Osteoblast (primary cell): ENCODE data around the gene ELP4. TPM values are rescaled to one million over a fixed set of nuclear protein-coding genes. Genes with fewer than 3 reads are reported as not detected.

ENCODE experiments used
- DNase-seq: peaks from one replicate; pipeline ENCODE4 v3.0.0; 2011; ENCODE audit warnings: low spot score, mixed read lengths; ENCODE audit not compliant: insufficient read length; ENCODE audit errors: missing footprints
- H2AFZ ChIP-seq: 2 replicates; pipeline ENCODE4 v1.6.0; 2011; ENCODE audit warnings: mild to moderate bottlenecking, low read length
- H3K27ac ChIP-seq: 2 replicates; pipeline ENCODE4 v1.5.1; 2011; ENCODE audit warnings: mild to moderate bottlenecking, low read depth, low read length, moderate library complexity
- H3K27me3 ChIP-seq: 2 replicates; pipeline ENCODE4 v1.6.0; 2012; ENCODE audit warnings: mild to moderate bottlenecking, control low read depth, inconsistent platforms, low read length, moderate library complexity; ENCODE audit not compliant: insufficient read depth
- H3K36me3 ChIP-seq: 2 replicates; pipeline ENCODE4 v1.5.1; 2011; ENCODE audit warnings: mild to moderate bottlenecking, low read length, control low read depth, moderate library complexity; ENCODE audit not compliant: insufficient read depth
- H3K4me1 ChIP-seq: 2 replicates; pipeline ENCODE4 v1.5.1; 2011; ENCODE audit warnings: mild to moderate bottlenecking, low read length, control low read depth, moderate library complexity; ENCODE audit not compliant: insufficient read depth
- H3K4me2 ChIP-seq: 2 replicates; pipeline ENCODE4 v1.6.0; 2011; ENCODE audit warnings: mild to moderate bottlenecking, low read length; ENCODE audit not compliant: insufficient read depth
- H3K4me3 ChIP-seq: fragments of 200-600 bp; sonication (generic); 3 replicates; pipeline ENCODE4 v1.5.1; 2012; ENCODE audit warnings: mild to moderate bottlenecking, low read length, inconsistent platforms; ENCODE audit not compliant: insufficient read depth
- H3K79me2 ChIP-seq: 2 replicates; pipeline ENCODE4 v1.6.0; 2012; ENCODE audit warnings: mild to moderate bottlenecking, low read length, control low read depth, inconsistent platforms; ENCODE audit not compliant: insufficient read depth
- H3K9me3 ChIP-seq: 2 replicates; pipeline ENCODE4 v1.5.1; 2011; ENCODE audit warnings: low read depth, low read length, control low read depth
- H4K20me1 ChIP-seq: 2 replicates; pipeline ENCODE4 v1.6.0; 2012; ENCODE audit warnings: mild to moderate bottlenecking, low read length, control low read depth; ENCODE audit not compliant: insufficient read depth
- total RNA-seq: library from RNA; depleted of rRNA; stranded (reverse); fragments of >200 nt; gene quantifications from 2 replicates; pipeline ENCODE4 v1.2.3, GENCODE V29; 2012
- TF ChIP-seq, protein P1 (sequence below): IDR thresholded peaks from 2 replicates; pipeline ENCODE4 v1.5.1; 2011; ENCODE audit warnings: mild to moderate bottlenecking, low read depth, low read length, moderate library complexity; ENCODE audit errors: extremely low read depth

ELP4 gene
- total RNA-seq, 1 donor = 16.3 TPM

DNA sequence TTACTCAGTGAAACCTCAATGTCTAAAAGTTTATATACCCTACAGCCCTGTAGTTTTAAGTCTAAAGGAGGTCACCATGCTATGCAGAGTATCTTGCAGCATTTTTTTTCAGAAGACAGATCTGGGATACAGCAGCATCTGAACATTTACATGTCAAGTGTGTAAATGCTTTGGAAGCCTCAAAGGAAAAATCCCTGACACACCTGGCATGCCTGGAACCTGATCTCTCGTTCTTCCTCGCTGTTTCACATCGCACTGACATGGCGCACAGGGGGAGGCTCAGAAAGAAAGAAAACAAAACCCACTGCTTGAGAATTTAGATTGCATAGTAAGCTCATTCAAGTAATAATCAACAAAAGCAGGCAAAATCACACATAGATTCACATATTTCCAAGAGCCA lies 270.5 kb downstream of the ELP4 start:
- H3K27ac ChIP-seq = no peak overlapping the region

DNA sequence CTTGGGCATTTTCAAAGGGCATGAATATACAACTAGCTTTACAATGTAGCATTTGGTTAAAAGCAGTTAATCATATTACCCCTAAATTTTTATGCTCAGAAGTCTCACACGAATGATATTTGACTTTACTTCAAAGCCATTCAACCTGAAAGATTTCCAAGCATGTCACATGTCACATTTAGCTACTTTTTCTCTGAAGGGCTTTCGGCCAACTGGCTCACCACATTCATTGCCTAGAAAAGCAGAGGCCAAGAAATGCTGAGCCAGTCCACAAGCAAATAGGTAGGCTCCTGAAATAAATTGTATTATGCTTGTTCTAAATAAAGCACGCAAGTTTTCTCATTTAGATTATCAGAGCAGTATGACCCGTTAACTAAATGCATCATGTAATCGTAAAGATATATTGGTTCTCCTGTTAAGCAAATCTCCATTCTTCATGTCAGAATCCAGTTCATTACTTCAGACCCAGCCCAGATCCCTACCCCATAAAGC lies 271.0 kb downstream of the ELP4 start:
- Histone ChIP-seq H4K20me1 (no peaks in the 10 kb centered on the region), H3K4me2 (no peak overlapping the region), H3K4me3 (no peak overlapping the region), H3K4me1 (peaks cover 14% of the 10 kb centered on the region), H3K36me3 (no peaks in the 10 kb centered on the region), H3K27ac (no peak overlapping the region), H3K27me3 (no peaks in the 10 kb centered on the region), H3K9me3 (no peaks in the 10 kb centered on the region), H2AFZ (no peak overlapping the region), H3K79me2 (no peaks in the 10 kb centered on the region)
- no peak for DNase-seq
- TF ChIP-seq, protein P1, sequence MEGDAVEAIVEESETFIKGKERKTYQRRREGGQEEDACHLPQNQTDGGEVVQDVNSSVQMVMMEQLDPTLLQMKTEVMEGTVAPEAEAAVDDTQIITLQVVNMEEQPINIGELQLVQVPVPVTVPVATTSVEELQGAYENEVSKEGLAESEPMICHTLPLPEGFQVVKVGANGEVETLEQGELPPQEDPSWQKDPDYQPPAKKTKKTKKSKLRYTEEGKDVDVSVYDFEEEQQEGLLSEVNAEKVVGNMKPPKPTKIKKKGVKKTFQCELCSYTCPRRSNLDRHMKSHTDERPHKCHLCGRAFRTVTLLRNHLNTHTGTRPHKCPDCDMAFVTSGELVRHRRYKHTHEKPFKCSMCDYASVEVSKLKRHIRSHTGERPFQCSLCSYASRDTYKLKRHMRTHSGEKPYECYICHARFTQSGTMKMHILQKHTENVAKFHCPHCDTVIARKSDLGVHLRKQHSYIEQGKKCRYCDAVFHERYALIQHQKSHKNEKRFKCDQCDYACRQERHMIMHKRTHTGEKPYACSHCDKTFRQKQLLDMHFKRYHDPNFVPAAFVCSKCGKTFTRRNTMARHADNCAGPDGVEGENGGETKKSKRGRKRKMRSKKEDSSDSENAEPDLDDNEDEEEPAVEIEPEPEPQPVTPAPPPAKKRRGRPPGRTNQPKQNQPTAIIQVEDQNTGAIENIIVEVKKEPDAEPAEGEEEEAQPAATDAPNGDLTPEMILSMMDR = no peak

More for the DNA sequence above, 270.5 kb downstream of the ELP4 start:
- no peak overlapping the region for H3K4me2 ChIP-seq
- no peaks in the 10 kb centered on the region for H3K36me3 ChIP-seq
- peaks cover 14% of the 10 kb centered on the region for H3K4me1 ChIP-seq
- no peak overlapping the region for H2AFZ ChIP-seq
- H3K9me3 ChIP-seq = no peaks in the 10 kb centered on the region
- no peak for DNase-seq
- H4K20me1 ChIP-seq = no peaks in the 10 kb centered on the region
- no peak overlapping the region for H3K4me3 ChIP-seq
- TF ChIP-seq, protein P1 = no peak
- H3K27me3 ChIP-seq = no peaks in the 10 kb centered on the region
- no peaks in the 10 kb centered on the region for H3K79me2 ChIP-seq

DNA sequence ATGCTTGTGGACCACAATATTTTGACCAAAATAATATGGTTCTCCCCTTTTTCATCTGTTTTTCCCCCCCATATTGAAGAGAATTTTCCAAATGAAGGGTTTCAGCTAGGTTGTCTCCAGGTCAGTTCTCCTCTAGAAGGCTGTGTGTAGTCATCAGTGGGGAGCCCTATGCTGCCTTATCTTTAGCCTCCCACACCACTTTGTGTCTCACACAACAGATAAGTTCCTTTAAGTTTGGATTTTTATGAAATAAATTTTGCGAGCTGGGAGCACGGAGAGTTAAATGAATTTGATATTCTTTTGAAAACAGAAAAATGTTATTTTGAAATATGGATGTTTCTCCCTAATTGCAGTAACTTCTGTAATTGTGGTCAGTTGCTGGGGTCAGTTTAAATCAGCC lies 272.7 kb downstream of the ELP4 start:
- Histone ChIP-seq H3K4me1 (peaks cover 14% of the 10 kb centered on the region), H3K27ac (no peak overlapping the region), H3K36me3 (no peaks in the 10 kb centered on the region), H3K79me2 (no peaks in the 10 kb centered on the region), H3K9me3 (no peaks in the 10 kb centered on the region), H3K4me3 (no peak overlapping the region), H3K4me2 (no peak overlapping the region), H2AFZ (no peak overlapping the region), H4K20me1 (no peaks in the 10 kb centered on the region), H3K27me3 (no peaks in the 10 kb centered on the region)
- TF ChIP-seq, protein P1 = no peak
- DNase-seq = no peak

DNA sequence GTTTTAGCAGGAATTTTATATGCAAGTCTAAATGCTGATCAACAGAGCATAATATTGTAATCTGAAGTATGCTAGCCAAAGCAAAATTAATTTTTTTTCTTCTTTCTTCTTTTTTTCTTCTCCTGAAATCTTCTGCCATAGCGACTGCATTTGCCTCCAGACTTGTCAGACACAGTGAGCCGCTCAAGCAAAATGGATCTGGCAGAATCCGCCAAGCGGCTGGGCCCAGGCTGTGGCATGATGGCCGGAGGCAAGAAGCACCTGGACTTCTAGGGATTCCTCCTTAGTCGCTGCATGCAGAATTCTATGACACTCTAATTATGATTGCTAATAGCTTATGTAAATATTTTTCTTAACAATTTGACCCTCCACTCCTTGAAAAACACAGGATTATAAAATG lies 273.7 kb downstream of the ELP4 start:
- DNase-seq = no peak
- H3K9me3 ChIP-seq = no peaks in the 10 kb centered on the region
- no peak overlapping the region for H3K27ac ChIP-seq
- H3K36me3 ChIP-seq = no peaks in the 10 kb centered on the region
- no peak overlapping the region for H3K4me3 ChIP-seq
- H2AFZ ChIP-seq = no peak overlapping the region
- no peaks in the 10 kb centered on the region for H4K20me1 ChIP-seq
- H3K27me3 ChIP-seq = no peaks in the 10 kb centered on the region
- H3K4me2 ChIP-seq = no peak overlapping the region
- no peaks in the 10 kb centered on the region for H3K79me2 ChIP-seq
- TF ChIP-seq, protein P1 = no peak
- peaks cover 14% of the 10 kb centered on the region for H3K4me1 ChIP-seq
